Neuronal stem cell (in vitro differentiated cells): ENCODE data around the gene DAP3.
"Not testable (repeated sequence)": the region's sequence is repeated elsewhere in the genome, so short reads cannot be mapped to it uniquely, and the experiment has no call there.

Experiments used
- DNase-seq: peaks from one replicate; pipeline ENCODE4 v3.0.0-alpha.2; 2013; ENCODE audit warnings: low spot score
- H2AFZ ChIP-seq: one replicate; pipeline ENCODE4 v1.6.1; 2013; ENCODE audit warnings: mild to moderate bottlenecking, low read length, inconsistent platforms
- H2AK5ac ChIP-seq: 2 replicates; pipeline ENCODE4 v1.6.1; 2013; ENCODE audit warnings: low read depth, mild to moderate bottlenecking, inconsistent platforms, low read length, moderate library complexity, mixed read lengths
- H2BK120ac ChIP-seq: 2 replicates; pipeline ENCODE4 v1.6.1; 2013; ENCODE audit warnings: low read depth, mild to moderate bottlenecking, inconsistent platforms, low read length, moderate library complexity, mixed read lengths
- H2BK12ac ChIP-seq: one replicate; pipeline ENCODE4 v1.6.1; 2013; ENCODE audit warnings: low read length, inconsistent platforms
- H2BK15ac ChIP-seq: 2 replicates; pipeline ENCODE4 v1.6.1; 2013; ENCODE audit warnings: mild to moderate bottlenecking, low read length, inconsistent platforms, mixed read lengths
- H2BK5ac ChIP-seq: one replicate; pipeline ENCODE4 v1.6.1; 2013; ENCODE audit warnings: inconsistent platforms, mild to moderate bottlenecking, low read length, moderate library complexity
- H3K14ac ChIP-seq: one replicate; pipeline ENCODE4 v1.6.1; 2013; ENCODE audit warnings: low read length, inconsistent platforms
- H3K18ac ChIP-seq: 2 replicates; pipeline ENCODE4 v1.6.1; 2013; ENCODE audit warnings: low read length, inconsistent platforms
- H3K23ac ChIP-seq: 2 replicates; pipeline ENCODE4 v1.6.1; 2013; ENCODE audit warnings: low read depth, mild to moderate bottlenecking, mixed read lengths, low read length, inconsistent platforms; ENCODE audit not compliant: poor library complexity
- H3K27ac ChIP-seq: replicated peaks from 3 replicates; pipeline ENCODE4 v1.5.1; 2013; ENCODE audit warnings: low read length, inconsistent platforms
- H3K27me3 ChIP-seq, 3 experiments: 2 replicates each; pipeline ENCODE4 v1.6.1; 2013; ENCODE audit warnings: low read length in 3 of 3, mild to moderate bottlenecking in 2 of 3, inconsistent platforms in 1 of 3, low read depth in 1 of 3, mixed read lengths in 1 of 3, moderate library complexity in 1 of 3; ENCODE audit not compliant: control insufficient read depth in 3 of 3, insufficient read depth in 3 of 3
- H3K36me3 ChIP-seq, 2 donors: replicated peaks in 1 of 2; 2 replicates each; pipeline ENCODE4 v1.6.1; 2013; ENCODE audit warnings: low read length in 2 of 2; ENCODE audit not compliant: control insufficient read depth in 2 of 2, insufficient read depth in 2 of 2
- H3K4ac ChIP-seq: 2 replicates; pipeline ENCODE4 v1.6.1; 2013; ENCODE audit warnings: inconsistent platforms, mild to moderate bottlenecking, low read length, moderate library complexity
- H3K4me1 ChIP-seq, 2 donors: 1 replicate in 1 of 2; 2 replicates in 1 of 2; pipeline ENCODE4 v1.6.1; 2013; ENCODE audit warnings: low read length in 2 of 2, low read depth in 1 of 2; ENCODE audit not compliant: control insufficient read depth in 2 of 2, insufficient read depth in 1 of 2
- H3K4me2 ChIP-seq: one replicate; pipeline ENCODE4 v1.6.1; 2013; ENCODE audit warnings: mild to moderate bottlenecking, low read length, inconsistent platforms; ENCODE audit not compliant: insufficient read depth, poor library complexity, severe bottlenecking
- H3K4me3 ChIP-seq, 2 donors: 2 replicates each; pipeline ENCODE4 v1.5.1; 2013; ENCODE audit warnings: low read length in 2 of 2, mild to moderate bottlenecking in 2 of 2, inconsistent platforms in 1 of 2, moderate library complexity in 1 of 2
- H3K79me1 ChIP-seq: one replicate; pipeline ENCODE4 v1.6.1; 2013; ENCODE audit warnings: low read depth, mild to moderate bottlenecking, inconsistent platforms, low read length, moderate library complexity
- H3K9ac ChIP-seq: one replicate; pipeline ENCODE4 v1.6.1; 2013; ENCODE audit warnings: mild to moderate bottlenecking, low read depth, low read length, inconsistent platforms; ENCODE audit not compliant: poor library complexity
- H3K9me3 ChIP-seq, 2 donors: replicated peaks in 1 of 2; 2 replicates each; pipeline versions ENCODE3 to v1.6.1; 2013; ENCODE audit warnings: low read length in 2 of 2, mild to moderate bottlenecking in 2 of 2, inconsistent platforms in 1 of 2, low read depth in 1 of 2, mixed read lengths in 1 of 2, moderate library complexity in 1 of 2; ENCODE audit not compliant: control insufficient read depth in 2 of 2, insufficient read depth in 1 of 2
- H4K8ac ChIP-seq: one replicate; pipeline ENCODE4 v1.6.1; 2013; ENCODE audit warnings: low read depth, mild to moderate bottlenecking, inconsistent platforms, low read length, moderate library complexity
- H4K91ac ChIP-seq: one replicate; pipeline ENCODE4 v1.6.1; 2013; ENCODE audit warnings: low read length, low read depth, mild to moderate bottlenecking, inconsistent platforms; ENCODE audit not compliant: poor library complexity
- WGBS, 2 donors: extraction: QIAGEN DNeasy Blood & Tissue Kit; methylation state at CpG; one replicate each; pipeline ENCODE4 v1.1.7; 2013; ENCODE audit warnings: missing lambda C conversion rate in 2 of 2, mixed read lengths in 1 of 2; ENCODE audit not compliant: insufficient read length in 2 of 2, insufficient replicate concordance in 1 of 2; ENCODE audit errors: extremely low coverage in 2 of 2; 5-methylcytosine and 5-hydroxymethylcytosine counted together

Gene DAP3

DNA sequence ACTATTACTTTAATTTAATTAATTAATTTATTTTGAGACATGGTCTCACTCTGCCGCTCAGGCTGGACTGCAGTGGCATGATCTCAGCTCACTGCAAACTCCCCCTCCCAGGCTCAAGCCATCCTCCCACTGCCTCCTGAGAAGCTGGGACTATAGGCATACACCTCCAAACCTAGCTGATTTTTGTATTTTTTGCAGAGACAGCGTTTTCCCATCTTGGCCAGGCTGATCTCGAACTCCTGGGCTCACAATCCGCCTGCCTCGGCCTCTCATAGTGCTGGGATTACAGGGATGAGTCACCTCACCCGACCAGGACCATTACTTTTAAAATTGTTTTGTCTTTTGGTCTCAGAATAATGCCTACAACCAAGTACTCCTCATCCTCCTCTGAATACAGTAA lies 15.9 kb upstream of the DAP3 start:
- no peak overlapping the region for H2BK15ac ChIP-seq
- H3K9ac ChIP-seq: no peak overlapping the region
- H2AFZ ChIP-seq: no peak overlapping the region
- no peaks in the 10 kb centered on the region for H3K79me1 ChIP-seq
- no peaks in the 10 kb centered on the region for H3K4me1 ChIP-seq
- no peak overlapping the region for H2BK5ac ChIP-seq
- no peak overlapping the region for H4K91ac ChIP-seq
- no CpG with 5 or more reads among the region's 6 CpGs for WGBS, 2 donors
- H3K36me3 ChIP-seq: peaks cover 28 to 94% of the 10 kb centered on the region in 2 donors
- no peak overlapping the region for H3K18ac ChIP-seq
- H3K4me3 ChIP-seq: no peak overlapping the region
- no peak overlapping the region for H3K4me2 ChIP-seq
- no peak overlapping the region for H3K14ac ChIP-seq
- H2BK12ac ChIP-seq: no peak overlapping the region
- H3K27me3 ChIP-seq: no peaks in the 10 kb centered on the region
- no peak overlapping the region for H3K27ac ChIP-seq
- H3K9me3 ChIP-seq: no peaks in the 10 kb centered on the region
- H4K8ac ChIP-seq: no peak overlapping the region
- H2AK5ac ChIP-seq: no peak overlapping the region
- DNase-seq: no peak
- no peak overlapping the region for H3K4ac ChIP-seq
- no peak overlapping the region for H2BK120ac ChIP-seq
- H3K23ac ChIP-seq: no peak overlapping the region

- WGBS, 2 donors: no CpG with 5 or more reads among the region's 4 CpGs
Observed at GRCh38 chr1:155678027-155678426, 10.9 kb upstream of the DAP3 start.

DNA sequence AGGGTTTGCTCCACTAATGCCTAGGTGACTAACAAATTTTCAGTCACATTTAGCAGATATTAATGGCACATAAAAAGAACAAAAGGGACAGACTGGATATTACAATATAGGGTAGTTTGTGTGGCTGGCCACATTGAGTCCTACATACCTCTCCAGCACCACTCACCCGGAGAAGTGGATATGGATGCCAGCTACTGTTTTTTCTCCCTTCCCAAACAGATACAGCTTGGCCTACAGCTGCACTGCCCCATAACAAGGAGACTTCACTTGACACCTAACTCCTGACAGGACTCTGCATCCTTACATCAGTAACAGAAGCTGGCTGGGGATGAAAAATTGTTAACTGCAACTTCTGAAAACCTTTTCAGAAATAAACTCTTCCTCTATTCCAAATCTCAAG lies 9.9 kb upstream of the DAP3 start:
- not testable (repeated sequence) for H3K79me1 ChIP-seq, H3K18ac ChIP-seq, H3K27ac ChIP-seq, H3K23ac ChIP-seq, H2BK5ac ChIP-seq, H2BK120ac ChIP-seq, H3K4me3 ChIP-seq, H4K8ac ChIP-seq, H3K9me3 ChIP-seq, H3K4me1 ChIP-seq, H3K14ac ChIP-seq, H4K91ac ChIP-seq, H2BK12ac ChIP-seq, H2AK5ac ChIP-seq, H2BK15ac ChIP-seq, H3K27me3 ChIP-seq, H2AFZ ChIP-seq, DNase-seq, H3K4me2 ChIP-seq, H3K4ac ChIP-seq, H3K9ac ChIP-seq
- no CpG with 5 or more reads among the region's 1 CpG for WGBS, 2 donors
- peaks cover 16 to 84% of the 10 kb centered on the region in 2 donors for H3K36me3 ChIP-seq

More at GRCh38 chr1:155678027-155678426, 10.9 kb upstream of the DAP3 start:
- Histone ChIP-seq H3K9me3 (no peaks in the 10 kb centered on the region), H3K79me1 (peaks cover 2% of the 10 kb centered on the region), H3K27ac (no peak overlapping the region), H3K27me3 (no peaks in the 10 kb centered on the region), H3K4me2 (no peak overlapping the region), H3K4me3 (no peak overlapping the region), H3K9ac (no peak overlapping the region), H2BK5ac (no peak overlapping the region), H3K4me1 (no peaks in the 10 kb centered on the region), H2BK15ac (no peak overlapping the region), H2AFZ (no peak overlapping the region), H4K8ac (no peak overlapping the region), H2BK120ac (no peak overlapping the region), H2BK12ac (no peak overlapping the region), H3K18ac (no peak overlapping the region), H3K23ac (no peak overlapping the region), H3K36me3 (peaks cover 19 to 81% of the 10 kb centered on the region in 2 donors), H4K91ac (no peak overlapping the region), H3K14ac (no peak overlapping the region), H2AK5ac (no peak overlapping the region), H3K4ac (no peak overlapping the region)
- DNase-seq: no peak

DNA sequence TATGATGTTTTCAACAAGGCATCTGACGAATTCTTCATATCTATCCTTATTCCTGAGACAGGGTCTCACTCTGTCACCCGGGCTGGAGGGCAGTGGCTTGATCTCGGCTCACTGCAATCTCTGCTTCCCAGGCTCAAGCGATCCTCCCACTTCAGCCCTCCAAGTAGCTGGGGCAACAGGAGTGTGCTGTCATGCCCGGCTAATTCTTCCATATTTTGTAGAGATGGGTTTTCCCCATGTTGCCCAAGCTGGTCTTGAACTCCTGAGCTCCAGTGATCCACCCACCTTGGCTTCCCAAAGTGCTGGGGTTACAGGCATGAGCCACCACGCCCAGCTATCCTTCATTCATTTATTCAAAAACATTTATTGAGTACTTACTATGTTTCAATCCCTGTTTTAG lies 8.4 kb upstream of the DAP3 start:
- Histone ChIP-seq H3K27me3 (no peaks in the 10 kb centered on the region), H3K14ac (no peak overlapping the region), H3K4ac (no peak overlapping the region), H3K23ac (no peak overlapping the region), H3K79me1 (peaks cover 5% of the 10 kb centered on the region), H2BK12ac (no peak overlapping the region), H3K27ac (no peak overlapping the region), H3K36me3 (peaks cover 8 to 79% of the 10 kb centered on the region in 2 donors), H3K18ac (no peak overlapping the region), H3K4me1 (no peaks in the 10 kb centered on the region), H3K9ac (no peak overlapping the region), H3K4me2 (no peak overlapping the region), H2BK120ac (no peak overlapping the region), H2BK5ac (no peak overlapping the region), H2BK15ac (no peak overlapping the region), H4K91ac (no peak overlapping the region), H2AK5ac (no peak overlapping the region), H2AFZ (no peak overlapping the region), H3K9me3 (no peaks in the 10 kb centered on the region), H4K8ac (no peak overlapping the region), H3K4me3 (no peak overlapping the region)
- no CpG with 5 or more reads among the region's 6 CpGs for WGBS, 2 donors
- DNase-seq: no peak
